NCI-H69 (cell line): ENCODE measurements around the gene GATA2.

Experiments used
- DNase-seq: peaks from one replicate; lab custom pipeline; 2025; lab: John Stamatoyannopoulos, UW

Gene GATA2

GRCh38 chr3:128492671-128493569 is at the start of gene GATA2:
TSS of gene GATA2 (minus strand) at chr3:128493201. CDS start at chr3:128487031, 6,170 bp downstream.
- peak; percentile 60 for DNase-seq

- no peak for DNase-seq
Observed at GRCh38 chr3:128541246-128541645, 48.2 kb upstream of the GATA2 start.

GRCh38 chr3:128539376-128539775 is 46.4 kb upstream of the GATA2 start:
- no peak for DNase-seq

GRCh38 chr3:128537091-128537703 is 44.2 kb upstream of the GATA2 start:
- no peak for DNase-seq

- no peak for DNase-seq
Observed at GRCh38 chr3:128532012-128532983, 39.3 kb upstream of the GATA2 start.

- peak; percentile 9 for DNase-seq
Observed at GRCh38 chr3:128524374-128525299, 31.6 kb upstream of the GATA2 start.

- no peak for DNase-seq
Observed at GRCh38 chr3:128523591-128523990, 30.6 kb upstream of the GATA2 start.

GRCh38 chr3:128521715-128522114 is 28.7 kb upstream of the GATA2 start:
- DNase-seq = peak; percentile 9

GRCh38 chr3:128518587-128519490 is 25.8 kb upstream of the GATA2 start:
- DNase-seq = no peak

GRCh38 chr3:128517648-128518047 is 24.6 kb upstream of the GATA2 start:
- DNase-seq = no peak

GRCh38 chr3:128515967-128516366 is 23.0 kb upstream of the GATA2 start:
- no peak for DNase-seq

GRCh38 chr3:128508852-128509251 is 15.9 kb upstream of the GATA2 start:
- DNase-seq = no peak

- peak; percentile 20 for DNase-seq
Observed at GRCh38 chr3:128506754-128507153, 13.8 kb upstream of the GATA2 start.

- DNase-seq = no peak
Observed at GRCh38 chr3:128505771-128506170, 12.8 kb upstream of the GATA2 start.

GRCh38 chr3:128504963-128505730 is 12.1 kb upstream of the GATA2 start:
- DNase-seq = no peak

- no peak for DNase-seq
Observed at GRCh38 chr3:128504533-128504915, 11.5 kb upstream of the GATA2 start.

GRCh38 chr3:128503751-128504532 is 10.9 kb upstream of the GATA2 start:
- DNase-seq = no peak

GRCh38 chr3:128503164-128503651 is 10.2 kb upstream of the GATA2 start:
- DNase-seq = no peak
